Endodermal cell (in vitro differentiated cells): ENCODE results near the gene RADIL. TPM values are rescaled to one million over a fixed set of nuclear protein-coding genes. Genes with fewer than 3 reads are reported as not detected.

ENCODE experiments used
- DNase-seq: peaks from one replicate; pipeline ENCODE4 v3.0.0-alpha.2; 2017
- H3K27ac ChIP-seq: 2 replicates; pipeline ENCODE4 v1.5.1; 2013; ENCODE audit warnings: mild to moderate bottlenecking, low read depth, low read length, moderate library complexity
- H3K27me3 ChIP-seq: 2 replicates; pipeline ENCODE4 v1.6.1; 2013; ENCODE audit warnings: mild to moderate bottlenecking, low read length, moderate library complexity; ENCODE audit not compliant: insufficient read depth, control insufficient read depth, poor library complexity, severe bottlenecking
- H3K36me3 ChIP-seq: 2 replicates; pipeline ENCODE4 v1.7.0; 2013; ENCODE audit warnings: mild to moderate bottlenecking, low read length, moderate library complexity; ENCODE audit not compliant: control insufficient read depth, insufficient read depth
- H3K4me1 ChIP-seq: one replicate; pipeline ENCODE4 v1.7.0; 2013; ENCODE audit warnings: low read length; ENCODE audit not compliant: control insufficient read depth, insufficient read depth
- H3K4me3 ChIP-seq: 2 replicates; pipeline ENCODE4 v1.5.1; 2013; ENCODE audit warnings: mild to moderate bottlenecking, low read length, moderate library complexity
- H3K9ac ChIP-seq: 2 replicates; pipeline ENCODE4 v1.6.1; 2013; ENCODE audit warnings: mild to moderate bottlenecking, low read length, moderate library complexity; ENCODE audit not compliant: poor library complexity, severe bottlenecking; ENCODE audit errors: extremely low read depth
- H3K9me3 ChIP-seq: 2 replicates; pipeline ENCODE4 v1.6.1; 2013; ENCODE audit warnings: mild to moderate bottlenecking, low read length, moderate library complexity; ENCODE audit not compliant: control insufficient read depth
- H3K27ac Mint-ChIP-seq: 2 replicates; pipeline ENCODE4 v1.8.0; 2020; ENCODE audit warnings: mixed read lengths
- H3K27me3 Mint-ChIP-seq: 2 replicates; pipeline ENCODE4 v1.8.0; 2021; ENCODE audit warnings: mild to moderate bottlenecking, mixed read lengths; ENCODE audit not compliant: insufficient read depth
- H3K36me3 Mint-ChIP-seq: 2 replicates; pipeline ENCODE4 v1.8.0; 2020; ENCODE audit warnings: low read depth, mixed read lengths
- H3K4me1 Mint-ChIP-seq: 2 replicates; pipeline ENCODE4 v1.8.0; 2020; ENCODE audit warnings: mixed read lengths
- H3K4me3 Mint-ChIP-seq: 2 replicates; pipeline ENCODE4 v1.8.0; 2020; ENCODE audit warnings: mild to moderate bottlenecking, moderate library complexity, mixed read lengths
- H3K9me3 Mint-ChIP-seq: 2 replicates; pipeline ENCODE4 v1.8.0; 2020; ENCODE audit warnings: mild to moderate bottlenecking, mixed read lengths
- WGBS, 2 experiments: methylation state at CpG; one replicate each; pipeline versions ENCODE4 v1.1.5 to v1.1.7; 2013; ENCODE audit warnings: missing lambda C conversion rate in 2 of 2, mixed read lengths in 1 of 2; ENCODE audit not compliant: insufficient coverage in 1 of 2, insufficient read length in 1 of 2; 5-methylcytosine and 5-hydroxymethylcytosine counted together
- total RNA-seq, 2 donors: library from RNA; stranded (reverse); fragmentation: NEBNext Ultra II Directional in 1 of 2; extraction: Animal tissue kit (Norgen Biotek cat#: 25700) in 1 of 2; gene quantifications; 2 replicates in 1 of 2; 3 replicates in 1 of 2; pipeline ENCODE4 v1.2.1, GENCODE V29; 2021
- TF ChIP-seq, protein P1 (sequence below): fragments of 200-600 bp; sonication (generic); conservative IDR thresholded peaks from 2 replicates; pipeline ENCODE4 v1.5.0; 2021; ENCODE audit warnings: antibody characterized with exemption, mild to moderate bottlenecking

The RADIL gene
- total RNA-seq, 2 donors from 2014 or later: 34.9 to 47.6 TPM

DNA sequence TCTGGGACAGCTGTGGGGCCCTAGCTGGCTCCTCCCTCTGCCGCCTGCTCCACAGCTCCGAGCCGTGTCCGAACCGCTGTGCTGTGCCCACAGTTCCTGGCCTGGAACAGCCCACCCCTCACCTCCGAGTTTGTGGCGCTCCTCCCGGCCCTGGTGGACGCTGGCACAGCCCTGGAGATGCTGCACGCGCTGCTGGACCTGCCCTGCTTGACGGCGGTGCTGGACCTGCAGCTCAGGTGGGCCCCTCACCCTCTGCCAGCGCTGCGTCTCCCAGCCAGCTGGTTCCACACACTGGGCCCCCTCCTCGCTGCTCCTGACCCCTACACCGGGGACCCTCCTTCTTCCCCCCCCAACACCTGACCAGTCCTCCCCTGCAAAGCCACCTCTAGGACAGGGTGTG lies 96.0 kb downstream of the RADIL start:
- Histone ChIP-seq H3K4me1 (no peaks in the 10 kb centered on the region), H3K4me3 (no peak overlapping the region), H3K27me3 (no peaks in the 10 kb centered on the region), H3K27ac (no peak overlapping the region), H3K9ac (no peak overlapping the region), H3K36me3 (peaks cover 38% of the 10 kb centered on the region), H3K9me3 (no peaks in the 10 kb centered on the region)
- 95 to 96% methylated on average over 17 of the region's 17 CpGs for WGBS, 2 experiments
- DNase-seq: no peak
- no peaks in the 10 kb centered on the region for H3K27me3 Mint-ChIP-seq
- TF ChIP-seq, protein P1, sequence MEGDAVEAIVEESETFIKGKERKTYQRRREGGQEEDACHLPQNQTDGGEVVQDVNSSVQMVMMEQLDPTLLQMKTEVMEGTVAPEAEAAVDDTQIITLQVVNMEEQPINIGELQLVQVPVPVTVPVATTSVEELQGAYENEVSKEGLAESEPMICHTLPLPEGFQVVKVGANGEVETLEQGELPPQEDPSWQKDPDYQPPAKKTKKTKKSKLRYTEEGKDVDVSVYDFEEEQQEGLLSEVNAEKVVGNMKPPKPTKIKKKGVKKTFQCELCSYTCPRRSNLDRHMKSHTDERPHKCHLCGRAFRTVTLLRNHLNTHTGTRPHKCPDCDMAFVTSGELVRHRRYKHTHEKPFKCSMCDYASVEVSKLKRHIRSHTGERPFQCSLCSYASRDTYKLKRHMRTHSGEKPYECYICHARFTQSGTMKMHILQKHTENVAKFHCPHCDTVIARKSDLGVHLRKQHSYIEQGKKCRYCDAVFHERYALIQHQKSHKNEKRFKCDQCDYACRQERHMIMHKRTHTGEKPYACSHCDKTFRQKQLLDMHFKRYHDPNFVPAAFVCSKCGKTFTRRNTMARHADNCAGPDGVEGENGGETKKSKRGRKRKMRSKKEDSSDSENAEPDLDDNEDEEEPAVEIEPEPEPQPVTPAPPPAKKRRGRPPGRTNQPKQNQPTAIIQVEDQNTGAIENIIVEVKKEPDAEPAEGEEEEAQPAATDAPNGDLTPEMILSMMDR: no peak
- H3K4me1 Mint-ChIP-seq: no peaks in the 10 kb centered on the region
- peaks cover 27% of the 10 kb centered on the region for H3K36me3 Mint-ChIP-seq
- H3K4me3 Mint-ChIP-seq: no peak overlapping the region
- no peaks in the 10 kb centered on the region for H3K9me3 Mint-ChIP-seq
- no peak overlapping the region for H3K27ac Mint-ChIP-seq

DNA sequence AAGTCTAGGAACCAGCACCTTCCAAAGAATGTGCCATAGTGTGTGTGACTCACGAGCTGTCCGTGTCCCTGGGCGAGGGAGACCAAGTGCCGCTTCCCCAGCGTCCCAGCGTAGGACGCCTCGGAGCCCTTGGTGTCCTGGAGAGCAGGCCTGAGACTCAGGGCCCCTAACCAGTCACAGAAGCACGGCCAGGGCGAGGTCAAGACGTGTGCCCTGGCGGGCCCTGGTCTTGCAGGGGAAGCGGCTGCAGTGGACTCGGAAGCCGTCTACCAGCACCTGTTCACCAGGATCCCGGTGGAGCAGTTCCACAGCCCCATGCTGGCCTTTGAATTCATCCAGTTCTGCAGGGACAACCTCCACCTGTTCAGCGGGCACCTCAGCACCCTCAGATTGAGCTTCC lies 97.5 kb downstream of the RADIL start:
- H3K9me3 ChIP-seq: no peaks in the 10 kb centered on the region
- TF ChIP-seq, protein P1: no peak
- no peaks in the 10 kb centered on the region for H3K9me3 Mint-ChIP-seq
- no peaks in the 10 kb centered on the region for H3K4me1 Mint-ChIP-seq
- no peaks in the 10 kb centered on the region for H3K27me3 Mint-ChIP-seq
- H3K36me3 Mint-ChIP-seq: peaks cover 35% of the 10 kb centered on the region
- no peak overlapping the region for H3K9ac ChIP-seq
- H3K27me3 ChIP-seq: no peaks in the 10 kb centered on the region
- no peak overlapping the region for H3K27ac ChIP-seq
- no peak overlapping the region for H3K4me3 ChIP-seq
- WGBS, 2 experiments: 93 to 95% methylated on average over 17 of the region's 17 CpGs
- H3K27ac Mint-ChIP-seq: no peak overlapping the region
- H3K4me3 Mint-ChIP-seq: no peak overlapping the region
- H3K4me1 ChIP-seq: no peaks in the 10 kb centered on the region
- no peak for DNase-seq
- peaks cover 37% of the 10 kb centered on the region for H3K36me3 ChIP-seq

DNA sequence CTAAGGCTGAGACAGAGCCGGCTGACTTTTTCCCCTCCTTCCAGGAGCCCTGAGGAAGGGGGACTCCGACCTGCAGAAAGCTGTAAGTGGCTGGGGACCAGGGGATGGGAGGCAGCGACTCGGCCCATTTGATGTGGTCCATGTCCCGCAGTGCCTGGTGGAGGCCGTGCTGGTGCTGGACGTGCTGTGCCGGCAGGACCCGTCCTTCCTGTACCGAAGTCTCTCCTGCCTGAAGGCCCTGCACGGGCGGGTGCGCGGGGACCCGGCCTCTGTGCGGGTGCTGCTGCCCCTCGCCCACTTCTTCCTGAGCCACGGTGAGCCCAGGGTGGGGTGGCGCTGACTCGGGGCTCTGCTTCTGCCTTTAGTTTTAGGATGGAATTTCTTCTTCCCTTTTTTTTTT lies 98.1 kb downstream of the RADIL start:
- Mint-ChIP-seq H3K36me3 (peaks cover 35% of the 10 kb centered on the region), H3K4me1 (no peaks in the 10 kb centered on the region), H3K27me3 (no peaks in the 10 kb centered on the region), H3K27ac (no peak overlapping the region), H3K9me3 (no peaks in the 10 kb centered on the region), H3K4me3 (no peak overlapping the region)
- Histone ChIP-seq H3K9ac (no peak overlapping the region), H3K9me3 (no peaks in the 10 kb centered on the region), H3K27me3 (no peaks in the 10 kb centered on the region), H3K36me3 (peaks cover 37% of the 10 kb centered on the region), H3K27ac (no peak overlapping the region), H3K4me3 (no peak overlapping the region), H3K4me1 (no peaks in the 10 kb centered on the region)
- 93 to 96% methylated on average over 11 to 20 of the region's 20 CpGs for WGBS, 2 experiments
- DNase-seq: no peak
- TF ChIP-seq, protein P1: no peak
